ENCODE data around the gene MAPKAPK2.

Gene MAPKAPK2

DNA sequence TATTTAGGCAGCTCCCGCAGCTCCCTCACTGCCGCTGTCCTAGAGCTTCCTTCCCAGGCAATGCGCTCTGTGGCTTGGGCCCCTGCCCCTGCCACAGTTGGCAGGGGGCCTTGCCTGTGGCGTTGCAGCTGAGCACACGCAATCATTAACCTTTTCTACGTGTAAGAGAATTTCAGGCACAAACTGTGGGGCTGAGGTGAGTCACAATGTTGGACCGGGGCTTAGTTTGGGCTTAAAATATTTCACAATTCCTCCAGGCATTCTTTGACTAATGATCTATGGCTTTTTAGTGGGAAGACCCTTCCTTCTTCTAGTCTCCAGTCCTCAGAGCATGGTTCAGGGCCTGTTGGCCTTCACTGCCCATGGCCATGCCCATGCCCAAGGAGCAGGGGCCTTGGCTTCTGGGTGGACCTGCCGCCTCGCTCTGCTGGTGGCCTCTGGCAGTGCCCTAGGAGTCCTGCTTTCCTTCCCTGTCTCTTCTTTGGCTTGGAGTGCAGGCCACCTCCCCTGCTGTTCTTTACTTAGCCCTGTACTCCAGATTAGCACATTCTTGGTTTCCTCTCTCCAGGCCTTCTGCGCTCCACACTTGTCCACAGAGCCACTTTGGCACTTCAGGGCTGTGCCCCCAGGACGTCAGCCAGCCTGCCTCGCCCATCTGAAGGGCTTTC lies 39.2 kb downstream of the MAPKAPK2 start:
- TF ChIP-seq, protein P1, sequence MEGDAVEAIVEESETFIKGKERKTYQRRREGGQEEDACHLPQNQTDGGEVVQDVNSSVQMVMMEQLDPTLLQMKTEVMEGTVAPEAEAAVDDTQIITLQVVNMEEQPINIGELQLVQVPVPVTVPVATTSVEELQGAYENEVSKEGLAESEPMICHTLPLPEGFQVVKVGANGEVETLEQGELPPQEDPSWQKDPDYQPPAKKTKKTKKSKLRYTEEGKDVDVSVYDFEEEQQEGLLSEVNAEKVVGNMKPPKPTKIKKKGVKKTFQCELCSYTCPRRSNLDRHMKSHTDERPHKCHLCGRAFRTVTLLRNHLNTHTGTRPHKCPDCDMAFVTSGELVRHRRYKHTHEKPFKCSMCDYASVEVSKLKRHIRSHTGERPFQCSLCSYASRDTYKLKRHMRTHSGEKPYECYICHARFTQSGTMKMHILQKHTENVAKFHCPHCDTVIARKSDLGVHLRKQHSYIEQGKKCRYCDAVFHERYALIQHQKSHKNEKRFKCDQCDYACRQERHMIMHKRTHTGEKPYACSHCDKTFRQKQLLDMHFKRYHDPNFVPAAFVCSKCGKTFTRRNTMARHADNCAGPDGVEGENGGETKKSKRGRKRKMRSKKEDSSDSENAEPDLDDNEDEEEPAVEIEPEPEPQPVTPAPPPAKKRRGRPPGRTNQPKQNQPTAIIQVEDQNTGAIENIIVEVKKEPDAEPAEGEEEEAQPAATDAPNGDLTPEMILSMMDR (IDR thresholded peaks at IDR 0.05; ENCODE audit: control extremely low read depth, extremely low read depth, low read depth, missing control alignments): no peak
- ChIA-PET CTCF (interaction anchor here (1.2 to 14.9 kb wide), 18 partner anchors 10 to 258 kb away, joined by 3 to 464 read pairs (median 22); partner anchors contain the start of genes IL10 and IL19), POLR2A (no interaction called here)
- no peak for DNase-seq (ENCODE audit: extremely low spot score)

DNA sequence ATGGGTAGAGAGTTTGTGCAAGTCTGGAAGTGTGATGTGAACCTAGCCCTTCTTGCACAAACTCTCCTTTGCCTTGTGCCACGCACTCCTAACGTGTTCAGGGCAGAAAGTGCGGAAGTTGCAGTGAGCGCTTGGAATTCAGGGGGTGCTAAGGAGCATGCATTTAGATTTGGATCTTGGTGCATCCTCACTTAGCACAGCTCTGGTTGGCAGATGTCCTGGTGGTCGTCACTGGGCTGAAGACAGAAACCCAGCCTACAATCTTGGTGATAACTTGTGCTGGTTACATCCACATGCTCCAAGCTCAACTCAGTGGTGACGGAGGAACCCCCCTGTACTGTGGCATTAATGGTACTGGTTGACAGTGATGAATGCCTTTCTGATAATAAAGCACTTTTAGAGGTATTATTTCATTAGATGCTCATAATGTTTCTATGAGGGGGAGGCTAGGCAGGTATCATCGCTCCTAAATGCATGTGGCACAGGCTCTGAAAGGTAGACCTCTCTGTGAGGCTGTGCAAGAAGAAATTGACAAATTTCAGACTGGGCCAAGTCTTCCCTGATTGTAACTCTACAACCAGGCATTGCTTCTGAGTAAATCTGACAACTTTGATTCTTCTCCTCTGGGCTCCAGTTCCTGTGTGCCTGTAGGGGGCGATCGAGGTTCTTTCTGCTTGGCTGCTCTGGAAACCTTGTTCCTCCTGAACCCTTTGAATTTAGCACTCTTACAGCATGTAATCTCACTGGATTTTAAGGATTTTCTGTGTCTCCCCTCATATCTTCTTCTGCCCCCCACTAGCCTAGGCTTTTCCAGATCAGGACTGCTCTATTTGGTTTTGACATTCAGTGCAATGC lies 40.6 kb downstream of the MAPKAPK2 start:
- POLR2A ChIA-PET: no interaction called here
- peak; percentile 71 for DNase-seq (ENCODE audit: extremely low spot score)
- CTCF ChIA-PET: interaction anchor here (0.7 to 14.9 kb wide), 72 partner anchors 10 to 256 kb away, joined by 3 to 464 read pairs (median 5); partner anchors contain the start of genes IL10 and IL19
- TF ChIP-seq, protein P1 (IDR thresholded peaks at IDR 0.05; ENCODE audit: control extremely low read depth, extremely low read depth, low read depth, missing control alignments): peak; percentile 75

DNA sequence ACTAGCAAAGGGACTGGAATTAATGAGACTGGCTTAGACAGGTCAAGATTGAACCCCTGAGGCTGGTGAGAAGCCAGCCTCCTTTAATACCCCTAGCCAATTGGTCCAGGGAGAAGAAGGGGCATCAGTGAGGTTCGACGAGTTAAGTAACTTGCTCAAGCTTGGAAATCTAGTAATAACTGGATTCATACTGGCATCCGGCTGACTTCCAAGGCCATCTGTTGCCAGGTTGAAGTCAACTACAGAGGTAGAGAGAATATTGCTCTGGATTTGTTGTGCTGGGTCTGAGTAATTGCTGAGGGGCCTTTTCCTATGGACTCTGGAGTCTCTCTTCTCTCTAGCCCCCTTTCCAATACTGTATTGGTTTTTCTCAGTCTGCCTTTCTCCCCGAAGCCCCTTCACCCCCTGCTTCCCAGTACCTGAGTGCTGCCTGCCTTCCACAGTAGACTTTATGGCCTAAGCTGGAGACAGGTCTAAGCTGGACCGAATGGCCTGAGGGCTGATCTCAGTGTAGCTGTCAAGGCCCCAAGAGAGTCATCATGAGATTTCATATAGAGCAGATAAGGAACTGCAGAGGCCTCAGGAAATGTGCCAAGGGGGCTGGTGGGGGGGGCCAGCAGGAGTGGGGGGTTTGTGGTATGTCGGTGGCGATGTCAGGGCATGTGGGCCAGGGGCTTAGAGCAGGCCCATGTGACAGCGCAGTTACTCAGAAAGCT lies 43.4 kb downstream of the MAPKAPK2 start:
- ChIA-PET POLR2A (no interaction called here), CTCF (interaction anchor here (1.1 to 14.9 kb wide), 13 partner anchors 8 to 253 kb away, joined by 3 to 464 read pairs (median 23); partner anchors contain the start of genes IL10 and IL19)
- TF ChIP-seq, protein P1 (IDR thresholded peaks at IDR 0.05; ENCODE audit: control extremely low read depth, extremely low read depth, low read depth, missing control alignments): no peak
- DNase-seq (ENCODE audit: extremely low spot score): no peak

DNA sequence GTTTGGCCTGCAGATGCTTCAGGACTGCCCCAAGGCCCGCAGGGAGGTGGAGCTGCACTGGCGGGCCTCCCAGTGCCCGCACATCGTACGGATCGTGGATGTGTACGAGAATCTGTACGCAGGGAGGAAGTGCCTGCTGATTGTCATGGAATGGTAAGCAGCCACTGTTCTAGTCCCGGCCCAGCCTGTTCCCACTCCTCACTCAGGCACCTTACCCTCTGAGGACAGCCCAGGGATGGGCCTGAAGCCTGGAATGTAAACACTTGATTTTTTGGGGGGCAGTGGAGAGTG lies 43.9 kb downstream of the MAPKAPK2 start:
- no peak for DNase-seq (ENCODE audit: extremely low spot score)
- ChIA-PET CTCF (interaction anchor here (1.3 to 14.9 kb wide), 6 partner anchors 7 to 184 kb away, joined by 3 to 464 read pairs (median 38); no protein-coding TSS in a partner anchor), POLR2A (no interaction called here)
- TF ChIP-seq, protein P1 (IDR thresholded peaks at IDR 0.05; ENCODE audit: control extremely low read depth, extremely low read depth, low read depth, missing control alignments): no peak

DNA sequence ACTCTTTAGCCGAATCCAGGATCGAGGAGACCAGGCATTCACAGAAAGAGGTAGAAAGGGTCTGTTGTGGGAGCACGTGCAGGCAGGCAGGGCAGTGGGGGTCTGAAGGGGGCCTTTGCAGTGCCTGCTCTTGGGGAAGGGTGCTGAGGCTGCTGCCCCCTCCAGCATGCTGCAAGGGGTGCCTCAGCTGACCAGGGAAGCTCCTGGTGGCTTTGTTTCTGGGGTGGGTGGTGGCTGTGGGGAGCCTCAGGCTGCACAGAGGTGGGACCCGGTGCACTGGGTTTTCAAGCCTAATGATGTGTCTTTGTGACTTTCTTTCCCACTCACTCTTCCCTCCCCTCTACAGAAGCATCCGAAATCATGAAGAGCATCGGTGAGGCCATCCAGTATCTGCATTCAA lies 44.3 kb downstream of the MAPKAPK2 start:
- no peak for DNase-seq (ENCODE audit: extremely low spot score)
- ChIA-PET CTCF (interaction anchor here (1.3 to 14.9 kb wide), 6 partner anchors 9 to 183 kb away, joined by 3 to 464 read pairs (median 6); no protein-coding TSS in a partner anchor), POLR2A (no interaction called here)
- TF ChIP-seq, protein P1 (IDR thresholded peaks at IDR 0.05; ENCODE audit: control extremely low read depth, extremely low read depth, low read depth, missing control alignments): no peak

DNA sequence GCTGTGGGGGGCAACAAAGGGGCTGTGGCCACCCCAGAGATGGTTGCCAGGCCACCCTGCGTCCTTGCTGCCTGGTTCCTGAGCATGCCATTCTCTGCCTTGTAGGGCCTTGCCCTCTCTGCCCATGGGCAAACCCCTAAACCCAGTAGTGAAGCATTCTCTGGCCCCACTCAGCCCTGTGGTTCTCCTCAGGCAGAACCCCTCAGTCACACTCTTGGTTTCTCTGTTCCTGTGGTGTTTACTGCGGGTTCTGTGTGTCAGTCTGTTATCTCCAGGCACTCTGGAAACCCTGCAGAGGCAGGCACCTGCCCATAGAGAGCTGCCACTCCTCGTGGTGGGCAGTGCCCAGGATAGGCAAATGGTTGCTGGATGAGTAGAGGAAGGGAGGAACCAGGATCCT lies 44.8 kb downstream of the MAPKAPK2 start:
- no peak for DNase-seq (ENCODE audit: extremely low spot score)
- TF ChIP-seq, protein P1 (IDR thresholded peaks at IDR 0.05; ENCODE audit: control extremely low read depth, extremely low read depth, low read depth, missing control alignments): no peak
- ChIA-PET POLR2A (no interaction called here), CTCF (interaction anchor here (0.8 to 14.9 kb wide), 8 partner anchors 10 to 253 kb away, joined by 3 to 464 read pairs (median 4); no protein-coding TSS in a partner anchor)
